ENCODE results near the gene TGIF1. TPM values are rescaled to one million over a fixed set of nuclear protein-coding genes. Genes with fewer than 3 reads are reported as not detected.

The TGIF1 gene
- total and polyA plus RNA-seq, 9 of the 15 experiments (the other 6 are each of a cell fraction or from before 2014, with no cell fraction given) = 16.1 to 77.7 (median 44.6) TPM

DNA sequence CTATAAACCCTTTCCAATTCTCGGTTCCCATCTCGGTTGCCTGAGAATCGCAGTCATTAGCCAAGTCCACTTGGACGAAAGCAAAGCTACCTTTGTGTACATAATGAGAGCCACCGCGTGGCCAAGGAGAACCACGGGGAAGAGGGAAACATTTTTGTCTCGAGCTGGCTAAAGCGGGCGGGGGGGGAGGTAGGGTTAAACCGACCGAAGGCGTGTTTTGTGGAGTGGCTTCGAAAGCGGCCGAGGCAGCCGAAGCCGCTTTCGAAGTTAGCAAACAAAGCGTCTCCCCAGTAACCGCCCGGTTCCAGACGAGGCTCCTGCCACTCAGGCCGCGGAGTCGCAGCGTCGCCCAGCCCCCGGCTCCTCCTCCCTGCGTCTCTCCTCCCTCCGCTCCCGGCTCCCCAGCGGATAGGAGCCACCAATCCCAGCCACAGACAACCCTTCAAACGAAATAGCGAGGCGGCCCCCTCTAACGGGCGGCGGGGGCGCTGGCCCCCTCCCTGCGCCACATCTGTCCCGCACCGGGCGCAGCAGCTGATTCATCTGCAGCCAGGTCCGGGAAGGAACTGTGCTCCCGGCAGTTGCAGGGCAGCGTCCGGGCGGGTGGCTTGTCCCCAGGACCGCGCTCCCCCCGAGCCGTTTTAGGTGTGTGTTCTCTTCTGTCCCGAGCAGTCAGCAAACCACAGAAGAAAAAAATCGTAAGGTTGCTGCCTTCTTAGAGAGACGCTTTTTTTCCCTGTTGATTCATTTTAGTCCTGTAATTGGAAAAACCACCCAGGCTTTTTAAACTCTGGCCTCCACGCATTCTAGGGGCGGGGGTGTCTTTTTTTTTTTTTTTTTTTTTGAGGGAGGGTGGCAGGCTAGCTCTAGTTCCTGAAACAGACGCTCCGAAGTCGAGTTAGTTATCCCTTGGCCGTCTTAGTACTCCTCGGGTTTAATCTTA lies 1.8 kb upstream of the TGIF1 start (continued):
- TF ChIP-seq, protein P1, sequence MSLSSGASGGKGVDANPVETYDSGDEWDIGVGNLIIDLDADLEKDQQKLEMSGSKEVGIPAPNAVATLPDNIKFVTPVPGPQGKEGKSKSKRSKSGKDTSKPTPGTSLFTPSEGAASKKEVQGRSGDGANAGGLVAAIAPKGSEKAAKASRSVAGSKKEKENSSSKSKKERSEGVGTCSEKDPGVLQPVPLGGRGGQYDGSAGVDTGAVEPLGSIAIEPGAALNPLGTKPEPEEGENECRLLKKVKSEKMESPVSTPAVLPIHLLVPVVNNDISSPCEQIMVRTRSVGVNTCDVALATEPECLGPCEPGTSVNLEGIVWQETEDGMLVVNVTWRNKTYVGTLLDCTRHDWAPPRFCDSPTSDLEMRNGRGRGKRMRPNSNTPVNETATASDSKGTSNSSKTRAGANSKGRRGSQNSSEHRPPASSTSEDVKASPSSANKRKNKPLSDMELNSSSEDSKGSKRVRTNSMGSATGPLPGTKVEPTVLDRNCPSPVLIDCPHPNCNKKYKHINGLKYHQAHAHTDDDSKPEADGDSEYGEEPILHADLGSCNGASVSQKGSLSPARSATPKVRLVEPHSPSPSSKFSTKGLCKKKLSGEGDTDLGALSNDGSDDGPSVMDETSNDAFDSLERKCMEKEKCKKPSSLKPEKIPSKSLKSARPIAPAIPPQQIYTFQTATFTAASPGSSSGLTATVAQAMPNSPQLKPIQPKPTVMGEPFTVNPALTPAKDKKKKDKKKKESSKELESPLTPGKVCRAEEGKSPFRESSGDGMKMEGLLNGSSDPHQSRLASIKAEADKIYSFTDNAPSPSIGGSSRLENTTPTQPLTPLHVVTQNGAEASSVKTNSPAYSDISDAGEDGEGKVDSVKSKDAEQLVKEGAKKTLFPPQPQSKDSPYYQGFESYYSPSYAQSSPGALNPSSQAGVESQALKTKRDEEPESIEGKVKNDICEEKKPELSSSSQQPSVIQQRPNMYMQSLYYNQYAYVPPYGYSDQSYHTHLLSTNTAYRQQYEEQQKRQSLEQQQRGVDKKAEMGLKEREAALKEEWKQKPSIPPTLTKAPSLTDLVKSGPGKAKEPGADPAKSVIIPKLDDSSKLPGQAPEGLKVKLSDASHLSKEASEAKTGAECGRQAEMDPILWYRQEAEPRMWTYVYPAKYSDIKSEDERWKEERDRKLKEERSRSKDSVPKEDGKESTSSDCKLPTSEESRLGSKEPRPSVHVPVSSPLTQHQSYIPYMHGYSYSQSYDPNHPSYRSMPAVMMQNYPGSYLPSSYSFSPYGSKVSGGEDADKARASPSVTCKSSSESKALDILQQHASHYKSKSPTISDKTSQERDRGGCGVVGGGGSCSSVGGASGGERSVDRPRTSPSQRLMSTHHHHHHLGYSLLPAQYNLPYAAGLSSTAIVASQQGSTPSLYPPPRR (CRISPR knock-in tag; IDR thresholded peaks at IDR 0.05; ENCODE audit: borderline replicate concordance) = 0 out of 2 replicates have a peak, but pooled peaks have one; percentile 56
- TF ChIP-seq EZH2 (IDR thresholded peaks at IDR 0.05; ENCODE audit: borderline replicate concordance, low read depth, low read length) (no peak), ESRRB (CRISPR knock-in tag; IDR thresholded peaks at IDR 0.05; ENCODE audit: borderline replicate concordance) (no peak), ZNF184 (CRISPR knock-in tag; IDR thresholded peaks at IDR 0.05) (no peak), PBX2 (CRISPR knock-in tag; IDR thresholded peaks at IDR 0.05; ENCODE audit: low read depth) (peak; percentile 84), PBX2 (tag; conservative IDR thresholded peaks at IDR 0.05; ENCODE audit: low read depth) (peak; percentile 93), ZNF668 (CRISPR knock-in tag; IDR thresholded peaks at IDR 0.05) (no peak), MTA3 (IDR thresholded peaks at IDR 0.05; ENCODE audit: borderline replicate concordance) (no peak), ZNF436 (CRISPR knock-in tag; IDR thresholded peaks at IDR 0.05) (peak; percentile 36; the same call in 1 of the 2 replicates), SP2 (IDR thresholded peaks at IDR 0.05; ENCODE audit: extremely low read depth, low read depth, low read length, poor library complexity, severe bottlenecking) (no peak), NR2F6 (CRISPR knock-in tag; IDR thresholded peaks at IDR 0.05) (no peak), SLC30A9 (CRISPR knock-in tag; IDR thresholded peaks at IDR 0.05) (no peak), CREB1 (IDR thresholded peaks at IDR 0.05) (peak; percentile 72), CREB1 (CRISPR knock-in tag; IDR thresholded peaks at IDR 0.05) (peak; percentile 85)
- TF ChIP-seq, protein P2, sequence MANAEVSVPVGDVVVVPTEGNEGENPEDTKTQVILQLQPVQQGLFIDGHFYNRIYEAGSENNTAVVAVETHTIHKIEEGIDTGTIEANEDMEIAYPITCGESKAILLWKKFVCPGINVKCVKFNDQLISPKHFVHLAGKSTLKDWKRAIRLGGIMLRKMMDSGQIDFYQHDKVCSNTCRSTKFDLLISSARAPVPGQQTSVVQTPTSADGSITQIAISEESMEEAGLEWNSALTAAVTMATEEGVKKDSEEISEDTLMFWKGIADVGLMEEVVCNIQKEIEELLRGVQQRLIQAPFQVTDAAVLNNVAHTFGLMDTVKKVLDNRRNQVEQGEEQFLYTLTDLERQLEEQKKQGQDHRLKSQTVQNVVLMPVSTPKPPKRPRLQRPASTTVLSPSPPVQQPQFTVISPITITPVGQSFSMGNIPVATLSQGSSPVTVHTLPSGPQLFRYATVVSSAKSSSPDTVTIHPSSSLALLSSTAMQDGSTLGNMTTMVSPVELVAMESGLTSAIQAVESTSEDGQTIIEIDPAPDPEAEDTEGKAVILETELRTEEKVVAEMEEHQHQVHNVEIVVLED (CRISPR knock-in tag; IDR thresholded peaks at IDR 0.05) = peak; percentile 79
- TF ChIP-seq, protein P3, sequence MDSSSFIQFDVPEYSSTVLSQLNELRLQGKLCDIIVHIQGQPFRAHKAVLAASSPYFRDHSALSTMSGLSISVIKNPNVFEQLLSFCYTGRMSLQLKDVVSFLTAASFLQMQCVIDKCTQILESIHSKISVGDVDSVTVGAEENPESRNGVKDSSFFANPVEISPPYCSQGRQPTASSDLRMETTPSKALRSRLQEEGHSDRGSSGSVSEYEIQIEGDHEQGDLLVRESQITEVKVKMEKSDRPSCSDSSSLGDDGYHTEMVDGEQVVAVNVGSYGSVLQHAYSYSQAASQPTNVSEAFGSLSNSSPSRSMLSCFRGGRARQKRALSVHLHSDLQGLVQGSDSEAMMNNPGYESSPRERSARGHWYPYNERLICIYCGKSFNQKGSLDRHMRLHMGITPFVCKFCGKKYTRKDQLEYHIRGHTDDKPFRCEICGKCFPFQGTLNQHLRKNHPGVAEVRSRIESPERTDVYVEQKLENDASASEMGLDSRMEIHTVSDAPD (CRISPR knock-in tag; IDR thresholded peaks at IDR 0.05) = no peak

Data from K562 (cell line).